ENCODE measurements around the gene DNMT3A.
"Not testable (repeated sequence)": the region's sequence is repeated elsewhere in the genome, so short reads cannot be mapped to it uniquely, and the experiment has no call there.

The DNMT3A gene

DNA sequence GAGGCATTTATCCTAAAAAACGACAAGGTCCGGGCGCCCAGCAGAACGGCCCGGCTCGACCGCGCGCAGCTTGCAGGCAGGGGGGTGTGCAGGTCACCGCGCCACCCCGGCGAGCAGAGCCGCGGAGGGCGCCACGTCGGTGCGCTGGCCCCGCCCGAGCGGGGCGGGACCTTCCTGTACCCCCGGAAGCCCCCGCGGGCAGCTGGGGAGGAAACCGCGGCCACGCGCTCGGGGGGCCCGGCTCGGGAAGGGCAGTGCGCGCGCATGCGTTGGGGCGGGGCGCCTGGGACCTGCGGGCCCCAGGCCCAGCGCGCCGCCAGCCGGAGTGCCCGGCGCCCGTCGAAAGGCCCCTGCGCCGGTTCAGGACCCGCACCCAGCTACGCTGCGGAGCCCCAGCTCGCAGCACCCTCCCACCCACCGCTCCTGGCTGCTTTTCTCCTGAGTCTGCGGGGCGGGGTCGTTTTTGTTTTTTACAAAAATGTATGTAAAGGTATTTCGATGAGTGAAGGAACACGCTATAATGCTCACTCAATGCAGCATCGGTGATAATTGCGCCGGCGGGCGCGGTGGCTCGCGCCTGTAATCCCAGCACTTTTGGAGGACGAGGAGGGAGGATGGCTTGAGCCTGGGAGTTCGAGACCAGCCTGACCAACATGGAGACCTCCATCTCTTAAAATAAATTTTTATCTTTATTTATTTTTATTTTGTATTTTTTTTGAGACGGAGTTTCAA lies 125.6 kb downstream of the DNMT3A start:
- peak; percentile 61 to 77 (median 61) for DNase-seq (ENCODE audit: low read depth in 2 of 3, low spot score in 1 of 3)

DNA sequence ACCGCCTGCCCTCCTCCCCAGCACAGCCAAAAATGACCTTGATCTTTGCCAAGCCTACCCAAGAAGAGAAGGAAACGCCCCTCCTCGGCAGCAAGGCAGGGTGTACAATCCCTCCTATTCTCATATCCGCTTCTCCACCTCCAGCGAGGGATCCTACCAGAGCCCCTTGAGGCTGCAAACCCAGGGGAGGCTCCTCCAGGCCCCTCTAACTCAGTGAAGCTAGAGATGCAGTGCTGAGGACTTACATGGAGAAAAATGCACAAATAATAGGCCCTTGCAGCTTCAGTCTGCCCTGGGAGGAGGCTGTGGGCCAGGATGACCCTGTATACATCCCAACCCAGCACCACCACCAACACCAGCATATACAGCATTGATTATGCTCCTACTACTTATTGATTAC lies 126.5 kb downstream of the DNMT3A start:
- no peak for DNase-seq (ENCODE audit: low read depth in 2 of 3, low spot score in 1 of 3)

DNA sequence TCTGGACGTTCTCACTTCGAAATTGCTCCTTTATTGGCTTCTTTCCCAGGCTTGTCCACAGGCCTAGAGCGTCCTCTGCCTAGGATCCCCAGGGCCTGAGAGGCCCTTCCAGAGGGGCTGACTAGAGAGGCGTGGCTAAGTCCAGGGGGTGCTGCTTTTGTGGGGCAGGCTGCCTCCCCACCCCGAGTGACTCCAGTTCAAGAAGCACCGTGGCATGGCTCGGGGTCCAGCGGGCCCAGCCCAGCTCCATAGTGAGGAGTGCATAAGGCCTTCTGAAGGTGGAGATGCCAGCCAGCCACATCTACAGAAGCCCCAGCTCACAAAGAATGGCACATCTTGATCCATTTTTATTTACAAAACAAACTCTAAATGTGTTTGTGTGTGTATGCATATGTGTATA lies 128.5 kb downstream of the DNMT3A start:
- no peak for DNase-seq (ENCODE audit: low read depth in 2 of 3, low spot score in 1 of 3)

DNA sequence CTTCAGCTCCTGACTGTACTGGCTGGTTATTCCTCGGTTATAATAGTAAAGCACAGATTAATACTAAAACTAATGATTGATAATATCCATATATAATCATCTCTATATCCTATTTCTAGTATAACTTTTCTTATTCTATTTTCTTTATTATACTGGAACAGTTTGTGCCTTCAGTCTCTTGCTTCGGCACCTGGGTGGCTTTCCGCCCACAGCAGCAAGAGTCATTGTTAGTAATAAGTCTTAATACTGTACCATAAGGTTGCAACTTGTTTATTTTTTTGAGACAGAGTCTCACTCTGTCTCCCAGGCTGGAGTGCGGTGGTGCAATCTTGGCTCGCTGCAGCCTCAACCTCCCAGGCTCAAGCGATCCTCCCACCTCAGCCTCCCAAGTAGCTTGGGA lies 130.8 kb downstream of the DNMT3A start:
- DNase-seq (ENCODE audit: low read depth in 2 of 3, low spot score in 1 of 3), result not testable (repeated sequence)

DNA sequence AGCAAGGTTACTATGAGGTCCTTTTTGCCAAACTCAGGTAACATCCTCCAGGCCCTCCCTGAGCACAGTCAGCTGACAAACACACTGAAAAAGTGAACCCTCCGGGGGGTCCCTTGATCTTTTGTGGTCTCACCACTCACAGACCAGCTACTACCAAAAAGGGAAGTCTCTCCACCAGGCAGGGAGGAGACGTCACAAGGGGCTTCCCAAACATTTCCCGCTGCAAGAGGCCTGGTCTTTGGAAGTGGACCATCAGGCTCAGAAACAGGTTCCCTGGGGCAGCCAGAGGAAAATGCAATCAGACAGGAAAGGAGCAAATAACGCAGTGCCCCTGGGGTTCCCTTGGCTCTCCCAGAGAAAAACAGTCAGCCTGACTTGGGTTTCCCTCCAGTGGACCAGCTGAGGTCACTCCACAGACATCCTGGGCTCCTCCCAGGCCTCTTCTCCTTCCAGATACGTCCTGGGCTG lies 134.6 kb downstream of the DNMT3A start:
- DNase-seq (ENCODE audit: low read depth in 2 of 3, low spot score in 1 of 3), result no peak

DNA sequence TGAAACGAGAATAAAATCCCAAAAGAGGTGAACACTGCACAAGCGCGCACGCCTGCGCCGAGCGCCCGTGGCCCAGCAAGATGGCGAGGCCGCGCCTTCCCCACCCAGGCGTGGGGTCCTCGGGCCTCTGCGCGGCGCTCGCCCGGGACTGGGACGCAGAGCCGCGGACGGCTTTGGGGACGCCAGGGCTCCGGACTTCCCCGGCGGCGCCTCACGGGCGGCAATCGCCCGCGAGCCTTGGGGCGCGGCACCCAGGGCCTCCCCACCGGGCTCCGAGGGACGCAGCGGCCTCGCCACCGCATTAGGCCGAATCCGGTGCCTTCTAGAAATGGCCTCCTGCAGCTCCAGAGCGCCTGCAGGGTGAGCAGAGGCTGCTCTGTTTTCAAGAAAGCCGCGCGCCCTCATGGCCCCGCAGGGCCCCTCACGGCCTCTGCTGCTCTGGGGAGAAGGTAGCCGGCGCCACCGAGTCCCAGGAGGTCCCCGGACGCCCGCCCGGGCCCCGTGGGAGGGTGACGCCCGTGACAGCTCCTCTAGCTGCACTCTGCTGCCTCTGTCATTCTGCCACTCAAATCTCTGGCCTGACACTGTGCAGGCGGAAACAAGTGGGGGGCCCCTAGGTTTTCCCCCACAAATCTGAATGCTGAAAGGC lies 137.4 kb downstream of the DNMT3A start:
- no peak for DNase-seq (ENCODE audit: low read depth in 2 of 3, low spot score in 1 of 3)

DNA sequence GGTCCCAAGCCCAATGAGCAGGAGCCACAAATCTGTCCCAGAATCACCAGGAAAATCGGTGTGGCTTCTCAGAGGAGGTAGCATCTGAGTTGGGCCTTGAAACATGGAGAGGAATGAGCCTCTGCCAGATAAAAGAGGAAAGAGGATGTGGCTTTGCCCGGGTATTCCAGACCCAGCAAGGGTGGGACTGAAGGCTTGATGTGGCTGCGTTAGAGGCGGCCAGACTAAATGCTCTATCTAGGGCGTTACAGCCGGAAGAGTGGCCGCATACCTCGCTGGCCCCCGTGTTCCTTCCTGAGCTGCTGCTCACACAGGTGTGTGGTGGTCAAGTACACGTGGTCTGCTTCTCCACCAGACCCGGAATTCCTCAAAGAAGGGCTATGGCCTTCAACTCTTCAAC lies 139.4 kb downstream of the DNMT3A start:
- no peak for DNase-seq (ENCODE audit: low read depth in 2 of 3, low spot score in 1 of 3)

DNA sequence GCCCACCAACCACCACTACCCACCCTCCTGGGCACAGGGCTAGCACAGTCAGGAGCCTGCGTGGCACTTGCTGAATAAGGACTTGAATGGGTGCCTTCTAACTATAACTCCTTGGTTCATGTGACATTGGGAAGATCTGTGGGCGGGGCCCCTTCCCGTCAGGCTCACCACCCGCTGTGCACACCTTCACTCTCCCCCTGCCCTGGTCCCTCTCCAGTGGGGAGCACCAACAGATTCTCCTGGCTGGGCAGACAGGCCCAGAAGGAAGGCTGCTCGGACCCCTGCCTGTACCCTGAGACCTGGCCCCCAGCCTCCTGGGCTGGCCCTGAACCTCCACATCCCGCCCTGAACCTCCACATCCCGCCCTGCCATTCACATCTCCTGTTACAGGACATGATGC lies 139.9 kb downstream of the DNMT3A start:
- DNase-seq (ENCODE audit: low read depth in 2 of 3, low spot score in 1 of 3), result no peak

DNA sequence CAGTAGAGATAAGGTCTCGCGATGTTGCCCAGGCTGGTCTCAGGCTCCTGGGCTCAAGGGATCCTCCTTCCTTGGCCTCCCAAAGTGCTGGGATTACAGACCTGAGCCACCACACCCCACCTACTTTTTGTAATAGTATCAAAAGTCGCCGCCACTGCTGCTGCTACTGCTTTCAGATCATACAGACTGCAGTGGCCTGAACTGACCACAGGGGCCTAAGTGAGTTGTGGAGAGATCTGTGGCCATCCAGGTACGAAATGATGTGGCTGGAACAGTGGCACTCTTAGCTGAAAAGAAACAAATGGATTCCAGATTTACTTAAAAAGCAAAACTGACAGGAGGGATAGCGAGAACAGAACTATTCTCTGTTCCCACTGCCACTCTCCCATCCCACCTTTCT lies 140.5 kb downstream of the DNMT3A start:
- DNase-seq (ENCODE audit: low read depth in 2 of 3, low spot score in 1 of 3), result no peak

DNA sequence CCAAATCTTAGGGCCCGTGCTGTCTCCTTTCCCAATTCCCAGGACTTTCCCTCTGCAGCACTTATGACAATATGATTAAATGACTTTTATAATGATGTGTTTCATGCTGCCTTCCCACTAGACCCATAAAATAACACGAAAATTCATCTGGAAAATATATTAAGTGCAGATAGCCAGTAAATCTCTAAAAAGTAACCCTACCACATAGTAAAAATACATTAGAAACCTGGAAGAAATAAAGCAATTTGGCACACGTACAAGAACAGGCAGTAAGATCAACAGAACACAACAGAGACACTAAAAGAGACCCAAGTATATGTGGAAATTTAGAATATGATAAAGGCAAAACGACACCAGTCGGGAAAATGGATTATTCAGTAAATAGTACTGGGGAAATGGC lies 143.1 kb downstream of the DNMT3A start:
- DNase-seq (ENCODE audit: low read depth in 2 of 3, low spot score in 1 of 3), result no peak

DNA sequence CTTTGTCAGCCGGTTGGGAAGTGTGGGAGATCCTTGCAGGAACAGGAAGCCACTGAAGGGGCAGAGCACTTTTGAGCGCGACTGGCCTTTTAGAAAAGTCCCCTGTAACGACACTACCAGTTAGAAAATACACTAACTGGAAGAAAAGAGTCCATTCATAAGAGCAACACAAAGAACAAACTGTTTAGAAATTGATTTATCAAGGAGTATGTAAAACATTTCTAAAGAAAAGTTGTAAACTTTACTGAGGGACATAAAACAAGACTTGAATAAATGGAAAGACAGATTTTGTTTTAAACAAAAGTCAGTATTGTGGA lies 143.6 kb downstream of the DNMT3A start:
- DNase-seq (ENCODE audit: low read depth in 2 of 3, low spot score in 1 of 3), result no peak

DNA sequence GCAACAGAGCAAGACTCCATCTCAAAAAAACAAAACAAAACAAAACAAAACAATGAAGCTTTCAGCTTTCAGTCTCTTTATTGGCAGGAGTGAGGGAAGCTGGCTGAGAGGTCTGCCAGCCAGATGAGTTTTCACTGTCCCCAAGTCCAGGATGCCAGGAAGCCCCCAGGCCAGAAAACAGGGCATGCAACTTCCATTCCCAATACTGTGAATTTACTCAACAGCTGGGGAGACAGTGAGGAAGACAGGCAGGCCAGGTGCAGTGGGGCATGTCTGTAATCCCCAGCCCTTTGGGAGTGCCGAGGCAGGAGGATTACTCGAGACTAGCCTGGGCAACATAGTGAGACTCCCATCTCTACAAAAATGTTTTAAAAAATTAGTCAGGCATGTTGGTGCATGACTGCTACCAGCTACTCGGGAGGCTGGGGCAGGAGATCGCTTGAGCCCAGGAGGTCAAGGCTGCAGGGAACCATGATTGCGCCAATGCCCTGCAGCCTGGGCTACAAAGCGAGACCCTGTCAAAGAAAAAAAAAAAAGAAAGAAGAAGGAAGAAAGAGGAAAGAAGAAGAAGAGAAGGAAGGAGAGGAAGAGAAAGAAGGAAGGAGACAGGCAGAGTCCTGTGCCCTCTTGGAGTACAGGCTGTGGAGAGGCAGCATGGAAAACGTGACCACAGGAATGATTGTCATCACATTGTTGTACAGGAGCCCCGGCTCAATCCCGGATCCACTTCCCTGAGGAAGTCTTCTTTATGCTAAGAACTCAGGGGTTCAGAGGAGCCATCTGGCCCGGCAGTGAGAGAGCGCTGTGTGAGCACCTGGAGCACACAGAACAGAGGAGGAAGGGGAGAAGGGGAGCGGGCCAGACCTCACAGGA lies 144.2 kb downstream of the DNMT3A start:
- DNase-seq (ENCODE audit: low read depth in 2 of 3, low spot score in 1 of 3), result no peak

DNA sequence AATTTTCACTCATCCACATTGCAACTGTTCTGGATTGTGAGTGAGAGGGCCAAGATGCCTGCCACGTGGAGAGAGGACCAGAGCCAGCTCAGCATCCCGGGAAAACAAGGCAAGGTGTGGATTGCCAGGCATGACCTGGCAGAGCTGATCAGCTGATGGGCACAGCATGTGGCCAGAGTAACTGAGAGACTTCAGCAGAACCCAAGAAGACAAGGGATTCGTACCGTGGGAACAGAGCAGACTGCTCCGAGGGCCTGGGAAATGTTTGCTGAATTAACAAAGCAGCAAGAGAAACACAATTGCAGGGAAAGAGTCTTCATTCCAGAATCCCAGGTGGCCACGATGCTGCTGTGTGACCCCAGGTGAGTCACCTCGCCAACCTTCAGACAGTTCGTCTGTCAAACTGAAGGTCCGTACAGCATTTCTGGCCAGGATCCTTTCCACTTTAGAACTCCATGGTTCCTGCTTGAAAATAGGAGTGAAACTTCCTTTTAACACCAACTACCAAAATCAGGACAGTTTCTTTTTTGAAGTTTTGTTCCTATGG lies 147.1 kb downstream of the DNMT3A start:
- DNase-seq (ENCODE audit: low read depth in 2 of 3, low spot score in 1 of 3), result no peak

DNA sequence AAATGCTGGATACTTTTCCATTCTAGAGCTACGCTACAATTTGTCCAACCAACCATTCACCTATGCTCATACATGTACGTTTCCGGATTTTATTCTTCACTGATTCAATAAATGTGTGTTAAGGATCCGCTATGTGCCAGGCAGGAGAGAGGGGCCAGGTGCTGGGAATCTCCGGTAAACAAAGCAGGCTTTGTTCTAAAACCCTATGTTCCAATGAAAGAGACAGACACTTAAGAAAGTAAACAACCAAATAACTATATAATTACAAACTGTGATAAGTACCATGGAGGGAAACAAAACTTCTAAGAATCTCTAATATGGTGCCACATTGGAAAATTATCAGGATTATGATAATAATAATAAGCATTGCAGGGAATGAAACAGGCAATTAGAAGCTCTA lies 151.2 kb downstream of the DNMT3A start:
- DNase-seq (ENCODE audit: low read depth in 2 of 3, low spot score in 1 of 3), result no peak

DNA sequence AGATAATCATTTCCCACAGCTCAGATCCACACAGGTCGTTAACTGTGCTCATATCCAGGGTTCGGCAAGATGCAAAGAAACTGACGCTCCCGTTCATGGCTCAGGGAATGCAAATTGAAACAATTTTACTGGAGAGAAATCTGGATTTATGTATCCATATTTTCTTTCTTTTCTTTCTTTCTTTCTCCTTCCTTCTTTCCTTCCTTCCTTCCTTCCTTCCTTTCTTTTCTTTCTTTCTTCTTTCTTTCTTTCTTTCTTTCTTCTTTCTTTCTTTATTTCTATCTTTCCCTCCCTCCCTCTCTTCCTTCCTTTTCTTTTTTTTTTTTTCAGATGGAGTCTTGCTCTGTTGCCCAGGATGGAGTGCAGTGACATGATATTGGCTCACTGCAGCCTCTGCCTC lies 153.3 kb downstream of the DNMT3A start:
- DNase-seq (ENCODE audit: low read depth in 2 of 3, low spot score in 1 of 3), result no peak

DNA sequence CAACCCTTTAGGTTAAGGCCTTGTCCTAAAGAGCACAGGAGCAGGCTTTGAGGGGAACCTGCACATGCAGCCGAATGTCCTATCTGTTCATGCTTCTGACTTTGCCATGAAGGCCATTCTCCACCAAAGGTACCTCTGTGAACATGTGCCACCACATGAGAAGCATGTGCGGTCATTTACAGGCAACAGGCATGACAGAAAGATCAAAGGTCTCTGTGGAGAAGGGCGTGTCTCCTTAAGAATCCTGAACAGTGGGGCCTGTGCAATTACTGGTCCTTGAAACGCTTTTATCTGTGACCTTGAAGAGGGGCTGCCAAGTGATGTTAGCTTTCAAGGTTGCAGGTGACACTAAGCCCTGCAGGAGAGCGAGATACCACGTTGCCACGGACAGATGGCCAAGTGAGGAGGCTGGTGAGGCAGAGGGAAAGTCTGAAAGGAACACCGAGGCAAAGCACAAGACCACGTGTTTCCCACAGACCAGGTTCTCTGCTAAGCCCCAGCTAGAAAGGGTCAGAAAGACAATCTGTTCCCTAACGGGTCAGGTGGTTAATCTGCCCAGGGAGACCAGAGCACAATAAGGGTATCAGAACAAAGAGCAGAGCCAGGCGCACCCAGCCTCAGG lies 153.9 kb downstream of the DNMT3A start:
- no peak for DNase-seq (ENCODE audit: low read depth in 2 of 3, low spot score in 1 of 3)

DNA sequence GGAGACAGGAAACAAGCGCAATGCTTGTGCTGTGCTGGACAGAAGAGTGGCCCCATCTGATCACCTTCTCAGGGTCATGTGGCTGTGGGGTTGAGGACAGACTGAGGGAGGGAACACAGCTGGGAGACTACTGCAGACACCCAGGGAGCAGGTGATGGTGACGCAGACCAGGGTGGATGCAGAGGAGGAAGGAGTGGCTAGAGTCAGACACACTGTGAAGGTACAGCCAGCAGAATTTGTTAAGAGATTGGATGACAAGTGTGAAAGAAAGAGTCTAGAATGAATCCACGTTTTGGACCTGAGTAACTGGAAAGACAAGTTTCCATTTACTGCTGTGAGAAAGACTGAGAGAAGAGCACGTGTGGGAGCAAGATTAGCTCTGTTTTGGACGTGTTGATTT lies 157.5 kb downstream of the DNMT3A start:
- no peak for DNase-seq (ENCODE audit: low read depth in 2 of 3, low spot score in 1 of 3)

DNA sequence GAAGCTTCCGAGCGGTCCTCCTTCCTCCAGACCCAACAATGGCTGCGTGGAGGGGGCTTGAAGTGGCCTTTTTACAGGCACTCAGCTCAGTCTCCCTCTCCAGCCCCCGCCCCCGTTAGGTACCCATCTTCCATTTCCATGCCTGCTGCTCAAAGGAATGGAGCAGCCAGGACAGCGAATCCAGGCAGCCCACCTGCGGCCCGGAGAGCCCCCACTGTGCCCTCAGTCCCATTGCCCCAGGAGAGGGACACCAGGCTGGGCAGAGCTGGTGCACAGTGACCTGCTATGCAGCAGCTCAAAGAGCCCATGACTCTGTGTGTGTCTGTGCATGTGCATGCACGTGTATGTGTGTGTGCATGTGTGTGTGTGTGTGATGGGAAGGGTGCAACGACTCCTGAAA lies 162.7 kb downstream of the DNMT3A start:
- DNase-seq (ENCODE audit: low read depth in 2 of 3, low spot score in 1 of 3), result no peak
